ENCODE measurements around the gene KAZN.
A peak's percentile ranks its signal among the peaks of the same experiment; 100 is the strongest.

The KAZN gene

GRCh38 chr1:15080328-15081007 is 482.0 kb downstream of the KAZN start (continued):
- TF ChIP-seq ZNF48 (tag by site-specific recombination; IDR thresholded peaks at IDR 0.05): no peak
- no peak for TF ChIP-seq ZNF214 (tag by site-specific recombination; IDR thresholded peaks at IDR 0.05; ENCODE audit: borderline replicate concordance)
- TF ChIP-seq PRDM1 (tag by site-specific recombination; IDR thresholded peaks at IDR 0.05): no peak
- no peak for TF ChIP-seq ZFHX2 (tag by site-specific recombination; conservative IDR thresholded peaks at IDR 0.05)
- no peak for TF ChIP-seq ZBTB6 (tag by site-specific recombination; IDR thresholded peaks at IDR 0.05)
- TF ChIP-seq, protein P1, sequence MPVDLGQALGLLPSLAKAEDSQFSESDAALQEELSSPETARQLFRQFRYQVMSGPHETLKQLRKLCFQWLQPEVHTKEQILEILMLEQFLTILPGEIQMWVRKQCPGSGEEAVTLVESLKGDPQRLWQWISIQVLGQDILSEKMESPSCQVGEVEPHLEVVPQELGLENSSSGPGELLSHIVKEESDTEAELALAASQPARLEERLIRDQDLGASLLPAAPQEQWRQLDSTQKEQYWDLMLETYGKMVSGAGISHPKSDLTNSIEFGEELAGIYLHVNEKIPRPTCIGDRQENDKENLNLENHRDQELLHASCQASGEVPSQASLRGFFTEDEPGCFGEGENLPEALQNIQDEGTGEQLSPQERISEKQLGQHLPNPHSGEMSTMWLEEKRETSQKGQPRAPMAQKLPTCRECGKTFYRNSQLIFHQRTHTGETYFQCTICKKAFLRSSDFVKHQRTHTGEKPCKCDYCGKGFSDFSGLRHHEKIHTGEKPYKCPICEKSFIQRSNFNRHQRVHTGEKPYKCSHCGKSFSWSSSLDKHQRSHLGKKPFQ (tag by site-specific recombination; IDR thresholded peaks at IDR 0.05): no peak

DNA sequence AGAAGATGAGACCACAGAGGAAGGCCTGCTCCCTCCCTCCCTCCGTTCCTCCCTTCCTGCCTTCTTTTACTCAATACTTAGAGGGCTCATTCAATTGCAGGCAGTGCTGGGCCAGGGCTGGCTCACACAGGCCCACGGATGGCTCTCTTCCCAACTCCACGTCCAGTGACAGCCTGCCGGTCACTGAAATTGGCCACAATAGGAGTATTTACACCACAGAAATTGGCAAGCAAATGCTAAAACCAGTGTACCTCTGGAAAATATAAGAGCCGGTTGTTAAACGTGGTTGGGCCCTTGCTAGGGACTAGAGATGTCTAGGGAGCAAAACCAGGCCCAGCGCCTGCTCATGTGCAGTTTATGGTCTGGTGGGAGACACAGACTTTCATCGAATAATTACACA is 482.6 kb downstream of the KAZN start:
- Histone ChIP-seq H3K4me3 (ENCODE audit: low read depth, low read length) (no peak overlapping the region), H3K36me3 (ENCODE audit: control insufficient read depth in 2 of 2, insufficient read depth in 1 of 2, low read length in 2 of 2) (no peaks in the 10 kb centered on the region), H3K4me1 (ENCODE audit: control insufficient read depth, insufficient read depth, low read length) (no peaks in the 10 kb centered on the region), H3K27ac (ENCODE audit: extremely low read depth, low read depth, low read length) (no peak overlapping the region), H3K9me3 (ENCODE audit: control insufficient read depth, insufficient read depth, low read depth, low read length) (no peaks in the 10 kb centered on the region)
- POLR2A ChIA-PET: no interaction called here
- CTCF ChIA-PET: no interaction called here
- TF ChIP-seq ZNF449 (tag by site-specific recombination; IDR thresholded peaks at IDR 0.05): peak; percentile 96
- TF ChIP-seq ZNF558 (tag by site-specific recombination; IDR thresholded peaks at IDR 0.05): no peak

- no peak for TF ChIP-seq ZNF341 (tag by site-specific recombination; IDR thresholded peaks at IDR 0.05; ENCODE audit: low read depth)
- TF ChIP-seq MZF1 (tag by site-specific recombination; IDR thresholded peaks at IDR 0.05; ENCODE audit: borderline replicate concordance): no peak
- TF ChIP-seq YY2 (tag by site-specific recombination; IDR thresholded peaks at IDR 0.05): no peak
- no peak for TF ChIP-seq ZNF248 (tag by site-specific recombination; IDR thresholded peaks at IDR 0.05)
- TF ChIP-seq ZNF837 (tag by site-specific recombination; IDR thresholded peaks at IDR 0.05): no peak
- ChIA-PET CTCF (no interaction called here), POLR2A (no interaction called here)
- Histone ChIP-seq H3K4me1 (ENCODE audit: control insufficient read depth, insufficient read depth, low read length) (no peaks in the 10 kb centered on the region), H3K9me3 (ENCODE audit: control insufficient read depth, insufficient read depth, low read depth, low read length) (no peaks in the 10 kb centered on the region), H3K4me3 (ENCODE audit: low read depth, low read length) (no peak overlapping the region), H3K36me3 (ENCODE audit: control insufficient read depth in 2 of 2, insufficient read depth in 1 of 2, low read length in 2 of 2) (no peaks in the 10 kb centered on the region), H3K27ac (ENCODE audit: extremely low read depth, low read depth, low read length) (no peak overlapping the region)
These were observed 485.1 kb downstream of the KAZN start for GRCh38 chr1:15083578-15083977.

GRCh38 chr1:15088281-15088971 is 489.9 kb downstream of the KAZN start:
- ChIA-PET POLR2A (no interaction called here), CTCF (interaction anchor here (0.6 kb wide), 2 partner anchors 10 to 364 kb away, joined by 3 read pairs; no protein-coding TSS in a partner anchor)
- Histone ChIP-seq H3K27ac (ENCODE audit: extremely low read depth, low read depth, low read length) (no peak overlapping the region), H3K36me3 (ENCODE audit: control insufficient read depth in 2 of 2, insufficient read depth in 1 of 2, low read length in 2 of 2) (no peaks in the 10 kb centered on the region), H3K4me3 (ENCODE audit: low read depth, low read length) (no peak overlapping the region), H3K9me3 (ENCODE audit: control insufficient read depth, insufficient read depth, low read depth, low read length) (no peaks in the 10 kb centered on the region), H3K4me1 (ENCODE audit: control insufficient read depth, insufficient read depth, low read length) (no peaks in the 10 kb centered on the region)
- TF ChIP-seq HOXD13 (CRISPR knock-in tag; IDR thresholded peaks at IDR 0.05; ENCODE audit: borderline replicate concordance) (no peak), BCL11A (tag by site-specific recombination; IDR thresholded peaks at IDR 0.05; ENCODE audit: low read depth) (no peak), ZNF140 (tag by site-specific recombination; IDR thresholded peaks at IDR 0.05) (no peak), ZNF623 (tag by site-specific recombination; IDR thresholded peaks at IDR 0.05) (no peak), YY1 (tag by site-specific recombination; IDR thresholded peaks at IDR 0.05) (no peak), ZNF362 (tag by site-specific recombination; IDR thresholded peaks at IDR 0.05) (no peak), ZNF837 (tag by site-specific recombination; IDR thresholded peaks at IDR 0.05) (no peak), ZNF132 (tag by site-specific recombination; IDR thresholded peaks at IDR 0.05; ENCODE audit: borderline replicate concordance) (no peak), ZNF175 (tag by site-specific recombination; IDR thresholded peaks at IDR 0.05) (no peak), ZBTB48 (tag by site-specific recombination; IDR thresholded peaks at IDR 0.05) (no peak)
- TF ChIP-seq, protein P2, sequence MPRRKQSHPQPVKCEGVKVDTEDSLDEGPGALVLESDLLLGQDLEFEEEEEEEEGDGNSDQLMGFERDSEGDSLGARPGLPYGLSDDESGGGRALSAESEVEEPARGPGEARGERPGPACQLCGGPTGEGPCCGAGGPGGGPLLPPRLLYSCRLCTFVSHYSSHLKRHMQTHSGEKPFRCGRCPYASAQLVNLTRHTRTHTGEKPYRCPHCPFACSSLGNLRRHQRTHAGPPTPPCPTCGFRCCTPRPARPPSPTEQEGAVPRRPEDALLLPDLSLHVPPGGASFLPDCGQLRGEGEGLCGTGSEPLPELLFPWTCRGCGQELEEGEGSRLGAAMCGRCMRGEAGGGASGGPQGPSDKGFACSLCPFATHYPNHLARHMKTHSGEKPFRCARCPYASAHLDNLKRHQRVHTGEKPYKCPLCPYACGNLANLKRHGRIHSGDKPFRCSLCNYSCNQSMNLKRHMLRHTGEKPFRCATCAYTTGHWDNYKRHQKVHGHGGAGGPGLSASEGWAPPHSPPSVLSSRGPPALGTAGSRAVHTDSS (tag by site-specific recombination; IDR thresholded peaks at IDR 0.05): no peak

Measured in HEK293 (cell line).